Neural cell (in vitro differentiated cells): Measurements from ENCODE around the gene PTPRR.

Source experiments
- CTCF ChIP-seq: fragments of 450-650 bp; IDR thresholded peaks from 2 replicates; pipeline ENCODE4 v1.5.1; 2014; ENCODE audit warnings: antibody characterized with exemption, mild to moderate bottlenecking, moderate library complexity; ENCODE audit not compliant: poor library complexity, severe bottlenecking
- EP300 ChIP-seq: fragments of 450-650 bp; conservative IDR thresholded peaks from 2 replicates; pipeline ENCODE4 v1.6.1; 2014; ENCODE audit warnings: antibody characterized with exemption, mild to moderate bottlenecking, moderate library complexity; ENCODE audit not compliant: poor library complexity, severe bottlenecking
- EZH2 ChIP-seq: fragments of 200-600, 300-800 bp; shearing (Covaris generic), sonication (generic); IDR thresholded peaks from 2 replicates; pipeline ENCODE4 v1.6.1; 2014; ENCODE audit warnings: antibody characterized with exemption, low read length, borderline replicate concordance, mild to moderate bottlenecking; ENCODE audit not compliant: insufficient read depth, poor library complexity, severe bottlenecking
- POLR2AphosphoS5 ChIP-seq: IDR thresholded peaks from 2 replicates; pipeline ENCODE4 v1.6.1; 2012
- RAD21 ChIP-seq: fragments of 450-650 bp; conservative IDR thresholded peaks from 2 replicates; pipeline ENCODE4 v1.6.1; 2014; ENCODE audit warnings: antibody characterized with exemption, mild to moderate bottlenecking, moderate library complexity
- SMC3 ChIP-seq: fragments of 450-650 bp; conservative IDR thresholded peaks from 2 replicates; pipeline ENCODE4 v1.6.1; 2014; ENCODE audit warnings: antibody characterized with exemption, mild to moderate bottlenecking, moderate library complexity; ENCODE audit not compliant: poor library complexity
- TAF1 ChIP-seq: IDR thresholded peaks from 2 replicates; pipeline ENCODE4 v1.6.1; 2012; ENCODE audit warnings: low read depth

- no peak for TF ChIP-seq CTCF
- TF ChIP-seq POLR2AphosphoS5, result no peak
- TF ChIP-seq EP300, result no peak
- TF ChIP-seq SMC3, result no peak
- TF ChIP-seq EZH2, result no peak
- no peak for TF ChIP-seq TAF1
- TF ChIP-seq RAD21, result no peak
Observed at GRCh38 chr12:70698345-70698744, 222.2 kb downstream of the PTPRR start.
